ENCODE measurements around the gene C2orf74. TPM values are rescaled to one million over a fixed set of nuclear protein-coding genes. Genes with fewer than 3 reads are reported as not detected.
"Not testable (repeated sequence)": the region's sequence is repeated elsewhere in the genome, so short reads cannot be mapped to it uniquely, and the experiment has no call there.

Gene C2orf74
- total RNA-seq: 6.9 TPM
- long read RNA-seq, partial matches to known transcripts: 0 of 5 reads
- long read RNA-seq, other reads (novel, unspliced or antisense): 2 of 5 reads

- DNase-seq (ENCODE audit: low spot score): no peak
Observed at GRCh38 chr2:61161888-61162287, at the start of gene C2orf74. TSS of gene C2orf74 (plus strand) at chr2:61162188. CDS start at chr2:61162515, 327 bp downstream.

GRCh38 chr2:61114147-61114546 lies 47.8 kb upstream of the C2orf74 start:
- DNase-seq (ENCODE audit: low spot score): no peak

- no peak for DNase-seq (ENCODE audit: low spot score)
Observed at GRCh38 chr2:61116302-61116701, 45.7 kb upstream of the C2orf74 start.

GRCh38 chr2:61117534-61117933 lies 44.5 kb upstream of the C2orf74 start:
- DNase-seq (ENCODE audit: low spot score): no peak

- no peak for DNase-seq (ENCODE audit: low spot score)
Observed at GRCh38 chr2:61125123-61125710, 36.8 kb upstream of the C2orf74 start.

- no peak for DNase-seq (ENCODE audit: low spot score)
Observed at GRCh38 chr2:61125798-61126197, 36.2 kb upstream of the C2orf74 start.

GRCh38 chr2:61128122-61128521 lies 33.9 kb upstream of the C2orf74 start:
- not testable (repeated sequence) for DNase-seq (ENCODE audit: low spot score)

GRCh38 chr2:61134141-61134540 lies 27.8 kb upstream of the C2orf74 start:
- no peak for DNase-seq (ENCODE audit: low spot score)

- no peak for DNase-seq (ENCODE audit: low spot score)
Observed at GRCh38 chr2:61135510-61135909, 26.5 kb upstream of the C2orf74 start.

GRCh38 chr2:61138859-61139258 lies 23.1 kb upstream of the C2orf74 start:
- no peak for DNase-seq (ENCODE audit: low spot score)

- no peak for DNase-seq (ENCODE audit: low spot score)
Observed at GRCh38 chr2:61141151-61141550, 20.8 kb upstream of the C2orf74 start.

- peak; percentile 96 for DNase-seq (ENCODE audit: low spot score)
Observed at GRCh38 chr2:61144697-61145268, 17.2 kb upstream of the C2orf74 start.

- no peak for DNase-seq (ENCODE audit: low spot score)
Observed at GRCh38 chr2:61145990-61146389, 16.0 kb upstream of the C2orf74 start.

GRCh38 chr2:61148091-61148490 lies 13.9 kb upstream of the C2orf74 start:
- not testable (repeated sequence) for DNase-seq (ENCODE audit: low spot score)

- DNase-seq (ENCODE audit: low spot score): no peak
Observed at GRCh38 chr2:61149074-61149473, 12.9 kb upstream of the C2orf74 start.

GRCh38 chr2:61151436-61151835 lies 10.6 kb upstream of the C2orf74 start:
- peak; percentile 3 for DNase-seq (ENCODE audit: low spot score)

- peak; percentile 14 for DNase-seq (ENCODE audit: low spot score)
Observed at GRCh38 chr2:61157371-61158003, 4.5 kb upstream of the C2orf74 start.

GRCh38 chr2:61158356-61158955 lies 3.5 kb upstream of the C2orf74 start:
- no peak for DNase-seq (ENCODE audit: low spot score)

GRCh38 chr2:61162721-61163120 lies 733 bp downstream of the C2orf74 start:
- no peak for DNase-seq (ENCODE audit: low spot score)

- DNase-seq (ENCODE audit: low spot score): not testable (repeated sequence)
Observed at GRCh38 chr2:61165082-61165481, 3.1 kb downstream of the C2orf74 start.

GRCh38 chr2:61165946-61166345 lies 4.0 kb downstream of the C2orf74 start:
- DNase-seq (ENCODE audit: low spot score): no peak

- no peak for DNase-seq (ENCODE audit: low spot score)
Observed at GRCh38 chr2:61167579-61167978, 5.6 kb downstream of the C2orf74 start.
